Fibroblast of peridontal ligament (primary cell): ENCODE results near the gene DOHH.

ENCODE experiments used
- DNase-seq: peaks from one replicate; pipeline ENCODE4 v3.0.0-alpha.2; 2010; ENCODE audit errors: extremely low read depth

Gene DOHH

DNA sequence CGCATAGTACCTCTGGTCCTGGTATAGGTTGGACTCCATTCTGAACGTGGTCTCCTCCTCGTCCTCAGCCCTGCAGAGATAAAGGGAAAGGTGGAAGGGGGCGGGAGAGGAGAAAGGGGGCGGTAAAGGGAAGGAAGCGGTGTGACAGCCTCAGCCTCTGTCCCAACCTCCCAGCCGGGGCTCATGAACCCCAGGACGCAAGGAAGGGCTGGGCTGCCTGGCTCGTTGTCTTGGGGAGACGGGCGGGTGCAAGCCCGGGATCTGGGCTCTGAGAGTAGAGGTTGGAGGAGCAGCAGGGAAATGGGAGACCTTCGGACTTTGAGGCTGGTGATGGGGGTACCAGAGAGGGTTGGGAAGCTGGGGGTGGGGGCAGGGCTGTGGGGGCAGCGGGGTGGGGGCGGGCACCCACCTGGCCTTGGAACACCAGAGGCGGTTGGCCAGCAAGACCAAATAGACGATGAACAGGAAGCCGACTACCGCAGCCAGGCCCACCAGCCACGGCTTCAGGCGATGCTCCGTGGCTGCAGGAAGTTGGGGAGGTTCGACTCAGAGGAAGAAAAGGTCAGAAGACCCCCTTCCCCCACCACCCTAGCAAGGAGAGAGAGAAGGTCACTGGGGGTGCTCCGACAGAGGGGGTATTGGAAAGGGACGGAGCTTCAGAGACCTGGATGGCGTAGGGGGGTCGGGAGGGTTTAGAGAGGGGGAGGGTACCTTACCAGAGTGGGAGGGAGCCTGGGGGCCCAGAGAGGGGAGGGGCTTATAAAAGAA, 21.9 kb downstream of the DOHH start:
- no peak for DNase-seq

DNA sequence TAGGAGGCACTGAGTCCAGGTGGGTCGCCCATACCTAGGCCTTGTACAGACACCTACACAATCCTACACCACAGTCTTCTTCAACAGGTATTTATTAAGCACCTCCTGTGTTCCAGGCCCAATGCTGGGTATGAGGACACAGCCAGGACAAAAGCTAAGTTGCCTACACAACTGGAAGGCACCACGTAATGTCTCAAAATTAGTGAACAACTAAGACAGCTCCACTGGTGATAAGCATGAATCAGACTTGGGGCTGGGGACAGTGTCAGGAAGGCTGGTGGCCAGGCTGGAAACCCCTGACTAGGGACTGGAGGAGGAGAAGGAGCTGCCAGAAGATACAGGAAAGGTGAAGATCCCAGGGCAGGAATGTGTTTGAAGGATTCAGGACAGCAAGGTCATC, 22.5 kb downstream of the DOHH start:
- DNase-seq: no peak

DNA sequence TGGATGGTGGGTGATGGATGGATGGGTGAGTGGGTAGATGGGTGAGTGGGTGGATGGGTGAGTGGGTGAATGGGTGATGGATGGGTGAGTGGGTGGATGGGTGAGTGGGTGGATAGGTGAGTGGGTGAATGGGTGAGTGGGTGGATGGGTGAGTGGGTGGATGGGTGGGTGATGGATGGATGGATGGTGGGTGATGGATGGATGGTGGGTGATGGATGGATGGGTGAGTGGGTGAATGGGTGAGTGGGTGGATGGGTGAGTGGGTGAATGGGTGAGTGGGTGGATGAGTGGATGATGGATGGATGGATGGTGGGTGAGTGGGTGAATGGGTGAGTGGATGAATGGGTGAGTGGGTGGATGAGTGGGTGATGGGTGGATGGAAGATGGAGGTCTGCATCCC, 23.0 kb downstream of the DOHH start:
- DNase-seq: no peak

DNA sequence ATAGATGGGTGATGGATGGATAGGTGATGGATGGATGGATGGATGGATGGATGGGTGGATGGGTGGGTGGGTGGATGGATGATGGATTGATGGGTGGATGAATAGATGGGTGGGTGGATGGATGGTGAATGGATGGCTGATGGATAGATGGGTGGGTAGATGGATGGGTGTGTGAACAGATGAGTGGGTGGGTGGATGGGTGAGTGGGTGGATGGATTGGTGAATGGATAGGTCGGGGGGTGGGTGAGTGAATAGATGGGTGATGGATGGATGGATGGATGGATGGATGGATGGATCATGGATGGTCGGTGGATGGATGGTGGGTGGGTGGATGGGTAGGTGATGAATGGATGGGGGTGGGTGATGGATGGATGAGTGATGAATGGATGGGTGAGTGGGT, 23.6 kb downstream of the DOHH start:
- DNase-seq: no peak

DNA sequence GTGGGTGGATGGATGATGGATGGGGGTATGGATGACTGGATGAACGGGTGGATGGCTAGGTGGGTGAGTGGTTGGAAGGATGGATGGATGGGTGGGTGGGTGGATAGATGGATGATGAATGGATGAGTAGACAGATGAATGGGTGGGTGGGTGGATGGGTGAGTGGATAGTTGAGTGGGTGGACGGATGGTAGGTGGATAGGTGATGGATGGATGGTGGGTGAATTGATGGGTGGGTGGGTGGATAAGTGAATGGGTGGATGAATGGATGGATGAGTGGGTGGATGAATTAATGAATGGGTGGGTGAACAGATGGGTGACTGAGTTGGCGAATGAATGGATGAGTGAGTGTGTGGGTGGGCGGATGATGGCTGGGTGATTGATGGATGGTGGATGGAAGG, 25.0 kb downstream of the DOHH start:
- no peak for DNase-seq

DNA sequence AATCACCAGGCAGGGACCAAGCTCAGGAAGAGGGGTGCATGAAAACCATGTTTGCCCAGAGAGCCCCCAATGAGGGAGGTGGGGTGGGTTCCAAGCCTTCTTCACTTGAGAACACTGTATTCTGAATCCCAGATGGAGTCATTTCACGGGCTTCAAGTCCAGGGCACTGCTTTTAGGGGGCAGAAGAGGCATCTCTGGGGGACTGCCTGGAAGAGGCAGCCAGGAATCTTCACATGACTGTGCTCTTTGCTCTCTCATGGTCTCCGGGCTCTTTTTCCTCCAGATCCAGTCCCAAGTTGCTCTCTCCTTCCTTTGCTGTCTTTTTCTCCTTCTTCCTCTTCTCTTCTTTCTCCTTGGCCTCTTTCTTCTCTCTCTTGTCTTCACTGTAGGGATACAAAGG, 25.9 kb downstream of the DOHH start:
- DNase-seq: no peak

DNA sequence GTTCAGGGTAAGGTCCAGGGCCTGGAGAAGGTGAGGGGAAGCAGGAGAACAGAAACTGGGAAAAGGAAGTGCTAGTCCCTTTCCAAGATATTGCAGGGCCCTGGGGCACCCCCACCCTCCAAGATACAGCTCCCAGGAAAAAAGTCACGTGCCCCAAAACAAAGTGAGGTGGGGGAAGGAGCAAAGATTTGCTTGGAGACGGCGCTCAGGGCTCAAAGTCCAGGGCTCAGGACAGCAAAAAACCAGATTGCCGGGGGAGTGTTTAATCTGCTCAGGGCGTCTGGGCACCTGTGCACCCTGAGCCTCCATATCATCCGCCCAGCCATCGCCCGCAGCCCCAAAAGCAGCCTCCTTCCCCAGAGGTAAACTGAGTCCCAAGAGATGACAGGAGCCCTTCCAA, 26.5 kb downstream of the DOHH start:
- DNase-seq: no peak

DNA sequence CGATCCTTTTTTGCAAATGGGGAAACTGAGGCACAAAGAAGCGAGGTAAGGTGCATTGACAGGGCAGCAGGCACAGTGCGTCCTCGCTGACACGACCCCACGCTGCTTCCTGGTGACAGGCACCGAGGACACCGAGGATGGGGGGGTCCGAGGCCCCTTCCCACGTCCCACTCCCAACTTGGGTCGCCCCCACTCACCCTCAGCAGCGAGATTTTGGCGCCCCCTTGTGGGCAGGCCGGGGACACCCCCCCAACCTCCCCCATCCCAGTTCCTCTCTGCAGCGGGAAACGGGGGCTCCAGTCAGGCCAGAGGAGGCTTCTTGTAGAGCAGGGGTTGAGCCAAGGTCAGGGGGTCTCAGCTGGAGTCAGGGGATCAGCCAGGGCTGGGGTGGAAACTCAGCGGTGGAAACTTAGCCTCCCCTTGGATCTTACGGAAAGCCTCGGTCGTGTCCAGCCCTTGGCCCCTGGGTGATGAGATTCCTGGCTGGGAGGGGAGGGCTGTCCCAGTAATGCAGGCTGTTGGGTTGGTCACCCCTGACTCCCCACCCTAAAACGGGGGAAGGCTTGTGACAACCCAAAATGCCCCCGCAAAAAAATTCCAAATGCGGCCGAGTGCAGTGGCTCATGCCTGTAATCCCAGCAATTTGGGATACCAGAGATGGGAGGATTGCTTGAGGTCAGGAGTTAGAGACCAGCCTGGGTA, 28.4 kb downstream of the DOHH start:
- DNase-seq: no peak

DNA sequence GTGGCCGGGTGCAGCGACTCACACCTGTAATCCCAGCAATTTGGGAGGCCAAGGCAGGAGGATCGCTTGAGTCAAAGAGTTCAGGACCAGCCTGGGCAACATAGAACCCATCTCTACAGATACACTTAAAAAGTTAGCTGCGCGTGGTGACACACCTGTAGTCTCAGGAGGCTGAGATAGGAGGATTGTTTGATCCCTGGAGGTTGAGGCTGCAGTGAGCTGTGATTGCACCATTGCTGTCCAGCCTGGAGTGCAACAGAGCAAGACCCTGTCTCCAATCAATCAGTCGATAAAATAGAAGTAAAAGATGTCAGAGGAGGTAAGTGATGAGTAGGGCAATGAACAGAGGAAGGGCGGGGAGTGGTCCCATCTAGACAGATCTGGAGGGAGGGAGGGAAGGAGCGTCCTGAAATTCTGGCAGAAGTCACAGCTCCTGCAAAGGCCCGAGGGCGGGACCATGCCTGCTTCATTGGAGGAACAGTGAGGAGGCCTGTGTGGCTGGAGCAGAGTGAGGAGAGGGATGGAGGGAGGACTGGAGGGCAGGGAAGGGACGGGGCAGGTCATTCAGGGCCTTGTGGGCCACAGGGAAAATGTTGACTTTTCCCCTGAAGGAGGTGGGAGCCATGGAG, 29.9 kb downstream of the DOHH start:
- DNase-seq: no peak

DNA sequence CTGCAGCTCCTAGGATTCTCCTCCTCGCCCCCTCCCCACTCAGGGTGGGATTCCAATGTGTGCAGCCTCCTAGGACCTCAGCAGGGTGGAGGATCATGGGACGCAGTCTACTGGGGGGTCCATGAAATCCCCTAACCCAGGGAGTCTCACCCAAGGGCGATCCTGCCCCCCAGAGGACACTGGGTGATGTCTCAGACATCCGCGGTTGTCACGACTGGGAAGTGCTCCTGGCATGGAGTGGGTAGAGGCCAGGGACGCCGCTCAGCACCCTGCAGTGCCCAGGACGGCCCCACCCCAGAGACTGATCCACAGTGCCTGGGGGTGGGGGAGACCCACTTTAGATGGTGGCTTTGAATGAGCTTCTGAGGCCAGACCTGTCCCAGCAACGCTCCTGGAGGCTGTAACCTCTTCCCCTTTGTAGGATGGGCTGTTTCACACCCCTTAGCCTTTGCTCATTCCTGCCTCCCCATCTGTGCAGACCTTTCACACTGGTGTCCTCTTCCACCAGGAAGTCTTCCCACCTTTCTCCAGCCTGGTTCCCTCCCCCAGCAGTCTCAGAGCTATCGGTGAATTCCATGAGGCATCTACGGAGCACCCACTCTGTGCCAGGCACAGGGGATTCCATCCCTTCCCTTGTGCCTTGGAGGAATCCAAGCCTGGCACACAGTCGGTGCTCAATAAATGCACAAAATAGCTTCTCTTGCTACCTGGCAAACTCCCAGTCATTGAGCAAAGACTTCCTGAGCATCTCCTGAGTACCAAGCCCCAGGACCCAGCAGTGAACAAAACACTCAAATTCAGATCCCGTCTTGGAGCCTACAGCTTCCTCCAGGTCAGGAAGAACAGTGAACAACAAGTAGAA, 30.6 kb downstream of the DOHH start:
- DNase-seq: no peak

DNA sequence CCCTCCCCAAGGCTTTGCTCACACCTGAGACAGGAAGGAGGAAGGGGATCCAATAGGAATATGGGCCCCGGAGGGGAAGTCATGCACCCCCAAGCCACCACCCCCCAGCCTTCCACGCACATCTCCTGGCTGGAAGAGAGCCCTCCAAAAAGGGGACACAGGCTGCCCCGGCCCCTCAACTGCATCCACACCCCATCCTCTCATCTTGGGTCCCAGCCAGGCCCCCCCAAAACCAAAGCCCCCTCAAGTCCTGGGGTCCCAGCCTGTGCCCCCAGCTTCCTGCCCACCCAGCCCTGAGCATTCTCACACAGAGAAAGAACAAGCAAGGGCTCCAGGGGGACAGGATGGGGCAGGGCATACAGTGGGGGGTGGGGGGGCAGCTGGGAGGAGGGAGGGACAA, 32.3 kb downstream of the DOHH start:
- no peak for DNase-seq

DNA sequence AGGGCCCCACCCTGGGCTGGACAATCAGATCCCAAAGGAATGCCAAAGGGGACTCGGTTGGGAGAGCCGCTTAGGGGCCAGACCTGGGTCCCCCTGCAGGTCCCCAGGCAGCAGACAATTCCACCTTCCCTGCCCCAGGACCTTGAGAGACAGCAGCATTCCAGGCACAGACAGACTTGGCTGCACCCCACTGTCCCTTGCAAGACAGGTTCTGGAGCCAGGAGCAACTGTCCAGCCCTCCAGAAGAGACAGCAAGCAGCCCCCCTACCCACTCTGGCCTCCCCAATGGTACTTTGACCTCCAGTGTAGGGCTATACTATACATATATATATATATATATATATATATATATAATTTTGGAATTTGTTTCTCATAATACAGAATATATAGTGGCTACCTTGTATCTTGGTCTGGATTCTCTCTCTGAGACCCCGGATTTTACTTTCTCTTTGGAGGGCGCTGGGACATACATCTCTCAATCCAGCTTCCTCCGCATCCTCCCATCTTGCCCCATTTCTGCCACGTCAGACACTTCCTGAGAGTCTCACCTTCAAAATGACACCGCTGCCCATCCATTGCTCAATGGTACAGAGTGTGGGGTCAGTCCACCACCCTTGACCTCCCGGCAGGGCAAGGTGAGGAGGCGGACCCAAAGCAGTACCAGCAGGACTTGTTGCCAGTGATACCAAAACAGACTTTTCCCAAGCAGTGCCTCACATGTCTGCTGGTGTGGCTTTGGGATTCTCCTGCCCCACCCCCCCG, 32.9 kb downstream of the DOHH start:
- no peak for DNase-seq

DNA sequence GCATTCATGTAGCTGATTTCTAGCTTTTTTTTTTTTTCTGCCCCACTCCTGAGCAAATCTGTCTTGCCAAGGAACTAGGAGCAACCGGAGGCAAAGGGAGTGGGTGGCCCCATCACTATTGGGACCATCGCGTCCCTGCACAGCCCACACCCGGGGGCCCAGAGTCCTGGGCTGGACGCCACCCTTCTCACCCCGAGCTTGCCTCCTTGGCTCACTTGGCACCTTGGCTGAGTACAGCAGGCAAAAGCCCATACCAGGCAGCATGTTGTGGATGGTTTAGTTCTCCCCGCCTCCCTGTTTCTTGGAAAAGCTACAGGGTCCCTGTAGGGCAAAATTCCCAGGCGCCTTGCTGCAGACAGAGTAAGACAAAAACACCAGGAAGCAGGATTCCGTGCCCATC, 33.8 kb downstream of the DOHH start:
- no peak for DNase-seq

DNA sequence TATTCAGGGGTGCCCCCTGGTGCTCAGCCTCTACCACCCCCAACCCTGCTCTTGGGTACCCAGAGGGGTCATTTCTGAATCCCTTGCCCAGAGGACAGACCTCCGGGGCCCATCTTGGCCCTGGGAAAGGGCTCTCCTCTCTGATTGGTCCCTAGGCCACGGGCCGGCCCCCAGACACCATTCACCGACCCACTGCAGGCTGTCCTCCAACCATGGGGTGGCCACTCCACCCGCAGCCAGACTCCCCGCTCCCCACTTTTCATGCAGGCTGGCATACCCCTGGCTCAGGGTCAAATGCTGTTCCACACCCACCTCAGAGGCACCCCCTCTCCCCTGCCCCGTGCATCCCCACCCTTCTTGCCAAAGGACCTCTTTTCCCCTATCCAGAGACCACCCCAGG, 34.9 kb downstream of the DOHH start:
- no peak for DNase-seq

DNA sequence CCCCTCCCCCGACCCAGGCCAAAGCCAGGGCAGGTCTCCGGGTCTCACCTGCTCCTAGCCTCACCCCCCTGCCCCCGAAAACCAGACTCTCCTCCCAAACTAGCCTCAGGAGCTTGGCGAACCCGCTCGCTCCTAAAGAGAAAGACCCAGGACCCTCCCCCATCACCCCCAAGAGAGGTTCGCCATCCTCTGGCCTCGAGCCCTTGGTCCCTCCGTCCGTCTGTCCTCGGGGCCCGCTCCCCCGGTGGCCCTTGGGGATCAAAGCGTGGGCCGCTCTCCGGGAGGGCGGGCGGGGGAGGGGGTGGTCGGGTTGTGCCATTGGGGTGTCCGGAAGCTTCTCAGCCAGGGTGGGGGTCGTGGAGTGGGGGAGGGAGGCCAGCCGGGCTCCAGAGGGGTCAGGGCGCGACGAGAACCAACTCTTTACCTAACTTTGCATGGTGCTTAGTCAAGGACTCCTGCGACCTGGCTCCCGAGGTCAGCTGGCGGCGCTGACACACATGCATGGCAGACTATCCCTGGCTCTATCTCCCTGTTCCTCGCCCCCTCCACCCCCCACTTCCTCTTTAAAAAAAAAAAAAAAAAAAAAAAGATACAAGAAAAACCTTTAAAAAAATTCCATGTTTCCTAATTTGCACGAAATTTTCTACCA, 35.8 kb downstream of the DOHH start:
- DNase-seq: no peak

DNA sequence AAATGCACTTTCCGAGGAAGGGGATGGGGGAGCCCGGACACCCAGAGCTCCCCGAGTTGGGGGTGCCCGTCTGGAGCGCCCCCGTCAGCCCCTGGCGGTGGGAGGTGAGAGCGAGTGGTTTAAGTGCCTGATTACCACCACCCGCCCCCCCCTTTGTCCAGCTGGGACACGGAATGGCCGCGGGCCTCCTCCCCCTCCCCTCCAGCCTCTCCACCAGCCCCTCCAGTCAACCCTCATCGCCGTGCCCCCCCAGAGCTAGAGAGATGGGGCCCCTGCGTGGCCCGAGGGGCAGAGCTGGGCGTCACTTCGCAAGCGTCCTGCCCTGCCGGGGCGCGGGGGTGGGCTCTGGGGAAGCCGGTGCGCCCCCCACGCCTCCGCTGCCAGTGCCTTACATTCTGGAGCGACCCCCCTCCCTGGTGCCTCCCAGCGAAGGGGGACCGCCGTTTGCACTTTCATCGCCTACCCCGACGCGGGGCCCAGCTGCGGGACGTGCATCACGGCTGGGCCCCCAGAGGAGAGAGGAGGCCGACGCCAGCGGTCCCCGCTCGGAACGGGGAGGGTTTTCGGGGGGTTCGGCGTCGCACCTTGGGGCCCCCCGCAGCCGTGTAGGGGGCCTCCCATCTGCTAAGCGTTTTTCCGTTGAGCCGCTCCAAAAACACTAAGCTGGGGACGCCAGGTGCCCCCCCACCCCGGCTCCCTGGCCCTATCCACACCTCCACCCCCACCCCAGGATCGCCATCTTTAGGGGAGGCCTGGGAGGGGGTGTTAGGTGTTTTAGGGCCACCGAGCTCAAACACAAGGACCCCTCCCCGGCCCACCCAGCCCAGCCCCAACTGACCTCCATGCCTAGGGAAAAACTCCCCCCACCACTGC, 36.5 kb downstream of the DOHH start:
- no peak for DNase-seq

DNA sequence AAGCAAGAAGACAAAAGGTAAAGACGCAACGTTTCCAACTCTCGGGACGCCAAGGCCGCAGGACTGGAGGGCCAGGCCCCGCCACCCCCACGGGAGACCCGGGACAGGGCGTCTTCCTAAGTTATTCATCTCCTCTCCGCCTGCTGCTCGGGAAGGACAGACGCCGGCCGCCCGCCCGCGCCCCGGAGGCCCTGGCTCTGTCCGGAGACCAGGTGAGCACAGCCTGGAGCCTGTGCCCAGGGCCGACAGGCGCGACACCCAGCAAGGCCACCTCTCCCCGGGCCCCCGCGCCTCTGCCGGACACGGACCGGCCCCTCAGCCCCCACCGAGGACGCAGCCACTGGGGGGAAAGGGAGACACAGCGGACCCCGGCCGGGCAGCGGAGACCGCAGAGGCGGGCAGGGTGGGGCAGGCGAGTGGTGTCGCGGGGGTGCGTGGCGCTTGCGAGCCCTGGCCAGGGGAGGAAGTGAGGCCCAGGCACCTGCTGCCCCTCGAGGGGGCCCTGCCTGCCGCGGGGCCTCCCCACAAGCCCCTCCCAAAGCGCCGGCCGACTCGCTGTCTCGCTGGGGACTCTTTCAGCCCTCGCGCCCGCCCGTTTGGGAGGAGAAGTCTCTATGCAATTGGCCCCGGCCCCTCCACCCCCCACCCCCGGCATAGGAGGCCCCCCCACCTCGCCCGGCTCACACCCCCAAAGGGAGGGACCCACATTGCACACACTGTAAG, 37.3 kb downstream of the DOHH start:
- no peak for DNase-seq

DNA sequence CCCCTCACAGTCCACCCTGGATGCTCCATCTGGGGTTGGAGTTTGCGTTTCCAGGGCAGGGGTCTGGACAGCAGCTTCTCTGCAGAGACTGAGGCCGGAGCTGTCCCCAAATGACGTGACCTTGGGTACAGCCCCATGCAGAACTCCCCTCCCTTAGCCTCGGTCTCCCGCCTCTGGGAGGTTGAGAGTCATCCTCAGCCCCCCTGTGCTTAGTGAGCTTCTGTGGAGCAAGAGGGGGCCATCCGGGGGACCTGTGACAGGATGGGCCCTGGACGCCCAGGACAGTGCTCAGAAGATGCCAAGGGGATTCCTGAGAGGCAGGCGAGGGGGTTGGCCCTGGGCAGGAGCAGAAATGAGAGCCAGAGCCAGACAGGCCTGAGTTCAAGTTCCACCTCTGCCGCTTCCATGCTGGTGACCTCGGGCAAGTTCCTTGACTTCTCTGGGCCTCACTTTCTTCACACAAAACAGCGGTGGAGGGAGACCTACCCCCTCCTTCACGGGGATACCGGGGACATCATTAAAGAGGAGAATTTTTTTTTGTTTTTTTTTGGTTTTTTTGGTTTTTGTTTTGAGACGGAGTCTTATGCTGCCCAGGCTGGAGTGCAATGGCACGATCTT, 40.4 kb downstream of the DOHH start:
- no peak for DNase-seq
